Spinal cord (tissue), 10 donors: ENCODE results near the gene LGALS1. TPM values are rescaled to one million over a fixed set of nuclear protein-coding genes. Genes with fewer than 3 reads are reported as not detected.
"Not testable (repeated sequence)": the region's sequence is repeated elsewhere in the genome, so short reads cannot be mapped to it uniquely, and the experiment has no call there.

Experiments used
- DNase-seq, 6 donors: peaks; one replicate each; pipeline versions ENCODE4 v3.0.0 to v3.0.0-alpha.2; 2013 to 2015; ENCODE audit warnings: low spot score in 6 of 6, low read depth in 4 of 6
- H3K27ac ChIP-seq: one replicate; pipeline ENCODE4 v1.5.1; 2013; ENCODE audit warnings: low read depth, low read length, control low read depth
- H3K27me3 ChIP-seq: one replicate; pipeline ENCODE4 v1.6.1; 2013; ENCODE audit warnings: low read length; ENCODE audit not compliant: control insufficient read depth, insufficient read depth
- H3K36me3 ChIP-seq: one replicate; pipeline ENCODE4 v1.6.1; 2013; ENCODE audit warnings: low read length; ENCODE audit not compliant: control insufficient read depth, insufficient read depth
- H3K4me1 ChIP-seq: one replicate; pipeline ENCODE4 v1.6.1; 2013; ENCODE audit warnings: low read length; ENCODE audit not compliant: control insufficient read depth, insufficient read depth
- H3K4me3 ChIP-seq: one replicate; pipeline ENCODE4 v1.5.1; 2013; ENCODE audit warnings: low read depth, low read length, control low read depth
- H3K9me3 ChIP-seq: one replicate; pipeline ENCODE4 v1.6.1; 2013; ENCODE audit warnings: low read length; ENCODE audit not compliant: control insufficient read depth, insufficient read depth
- WGBS: methylation state at CpG from one replicate; pipeline ENCODE4 v1.1.5; 2013; ENCODE audit warnings: missing lambda C conversion rate; ENCODE audit not compliant: insufficient coverage; 5-methylcytosine and 5-hydroxymethylcytosine counted together
- polyA plus RNA-seq, 2 donors: library from polyadenylated mRNA; unstranded; fragments of 120-200 nt; gene quantifications; one replicate each; pipeline ENCODE4 v1.2.1, GENCODE V29; 2013; ENCODE audit not compliant: insufficient read length in 2 of 2
- total RNA-seq, 2 donors: library from RNA; depleted of rRNA in 1 of 2; stranded (reverse); fragments of 120-200 nt in 1 of 2; fragments of >200 nt in 1 of 2; gene quantifications; one replicate each; pipeline versions ENCODE4 v1.2.3 to v1.2.4, GENCODE V29; 2013 to 2014
- donor health status: healthy.

LGALS1 gene
- total and polyA plus RNA-seq, 4 donors = 373 to 1,031 (median 582) TPM

DNA sequence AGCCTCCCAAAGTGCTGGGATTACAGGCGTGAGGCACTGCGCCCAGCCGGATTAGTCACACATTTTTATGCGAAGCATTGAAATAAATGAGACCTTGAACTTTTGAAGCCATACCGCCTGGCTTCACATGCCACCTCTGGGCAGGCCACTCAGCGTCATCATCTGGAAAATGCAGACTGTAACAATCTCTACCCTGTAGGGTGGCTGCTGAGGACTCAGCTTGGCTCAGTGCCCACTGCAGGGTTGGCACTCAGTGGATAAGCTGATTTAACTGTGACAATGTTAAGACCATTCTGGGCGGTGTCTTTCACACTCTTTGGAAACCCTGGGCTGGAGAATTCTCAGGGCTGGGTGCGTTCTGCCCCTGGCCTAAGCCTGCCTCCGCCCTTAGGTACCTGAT is 27.5 kb upstream of the LGALS1 start:
- WGBS = 60% methylated on average over 9 of the region's 9 CpGs
- Histone ChIP-seq H3K4me3 (no peak overlapping the region), H3K27me3 (no peaks in the 10 kb centered on the region), H3K4me1 (peaks cover 7% of the 10 kb centered on the region), H3K36me3 (peaks cover 11% of the 10 kb centered on the region), H3K9me3 (no peaks in the 10 kb centered on the region), H3K27ac (no peak overlapping the region)
- DNase-seq = peak in 3 of 6 donors; percentile 20 to 56 (median 55)

DNA sequence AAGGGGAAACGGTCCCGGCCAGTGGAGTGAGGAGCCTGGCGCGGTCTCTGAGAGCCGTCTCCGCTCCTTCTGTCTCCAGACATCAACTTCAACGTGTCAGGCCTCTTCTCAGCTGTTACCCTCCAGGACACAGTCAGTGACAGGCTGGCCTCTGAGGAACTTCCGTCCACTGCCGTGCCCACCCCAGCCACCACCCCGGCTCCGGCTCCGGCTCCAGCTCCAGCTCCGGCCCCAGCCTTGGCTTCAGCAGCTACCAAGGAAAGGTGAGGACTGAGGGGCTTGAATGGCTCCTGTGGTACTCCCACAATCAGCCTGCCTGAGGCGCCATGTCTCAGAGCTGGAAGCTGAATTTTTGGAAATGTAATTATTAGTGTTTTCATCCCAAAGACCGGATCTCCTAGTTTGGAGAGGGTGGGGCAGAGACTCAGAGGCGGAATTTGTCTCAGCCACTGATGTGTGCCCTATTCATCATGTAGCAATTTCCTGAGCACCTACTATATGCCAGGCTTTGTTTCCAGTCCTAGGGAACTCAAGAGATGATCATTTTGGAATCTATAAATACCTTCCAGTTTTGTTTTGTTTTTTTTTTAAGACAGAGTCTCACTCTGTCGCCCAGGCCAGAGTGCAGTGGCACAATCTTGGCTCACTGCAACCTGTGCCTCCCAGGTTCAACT is 24.8 kb upstream of the LGALS1 start:
- H3K36me3 ChIP-seq = peaks cover 11% of the 10 kb centered on the region
- H3K4me3 ChIP-seq = no peak overlapping the region
- no peak for DNase-seq
- H3K27ac ChIP-seq = no peak overlapping the region
- 96% methylated on average over 16 of the region's 17 CpGs for WGBS
- peaks cover 7% of the 10 kb centered on the region for H3K4me1 ChIP-seq
- H3K27me3 ChIP-seq = no peaks in the 10 kb centered on the region
- no peaks in the 10 kb centered on the region for H3K9me3 ChIP-seq

GRCh38 chr22:37654563-37655251 is 20.7 kb upstream of the LGALS1 start:
- DNase-seq = no peak
- Histone ChIP-seq H3K36me3 (peaks cover 7% of the 10 kb centered on the region), H3K9me3 (no peaks in the 10 kb centered on the region), H3K27me3 (no peaks in the 10 kb centered on the region), H3K27ac (no peak overlapping the region), H3K4me3 (no peak overlapping the region), H3K4me1 (peaks cover 15% of the 10 kb centered on the region)
- WGBS = 84% methylated on average over 10 of the region's 14 CpGs

- WGBS = 100% methylated on average over 2 of the region's 17 CpGs
- Histone ChIP-seq H3K4me1 (peaks cover 20% of the 10 kb centered on the region), H3K27ac (no peak overlapping the region), H3K9me3 (no peaks in the 10 kb centered on the region), H3K4me3 (no peak overlapping the region), H3K36me3 (peaks cover 5% of the 10 kb centered on the region), H3K27me3 (no peaks in the 10 kb centered on the region)
- no peak for DNase-seq
Measured at GRCh38 chr22:37655252-37655563, 20.2 kb upstream of the LGALS1 start.

DNA sequence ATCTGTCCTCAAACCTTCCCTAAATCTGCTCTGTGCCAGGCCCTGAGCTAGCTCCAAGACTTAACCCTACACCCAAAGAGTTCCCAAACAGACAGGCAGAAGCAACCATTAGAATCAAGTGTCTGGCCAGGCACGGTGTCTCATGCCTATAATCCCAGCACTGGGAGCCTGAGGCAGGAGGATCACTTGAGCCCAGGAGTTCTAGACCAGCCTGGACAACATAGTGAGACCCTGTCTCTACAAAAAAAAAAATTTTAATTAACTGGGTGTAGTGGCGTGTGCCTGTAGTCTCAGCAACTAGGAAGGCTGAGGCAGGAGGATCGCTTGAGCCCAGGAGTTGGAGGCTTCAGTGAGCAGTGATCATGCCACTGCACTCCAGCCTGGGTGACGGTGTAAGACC is 18.9 kb upstream of the LGALS1 start:
- H3K4me1 ChIP-seq = peaks cover 34% of the 10 kb centered on the region
- not testable (repeated sequence) for H3K27me3 ChIP-seq, H3K4me3 ChIP-seq, H3K36me3 ChIP-seq, H3K27ac ChIP-seq, H3K9me3 ChIP-seq, DNase-seq
- WGBS = 95% methylated on average over 3 of the region's 4 CpGs

DNA sequence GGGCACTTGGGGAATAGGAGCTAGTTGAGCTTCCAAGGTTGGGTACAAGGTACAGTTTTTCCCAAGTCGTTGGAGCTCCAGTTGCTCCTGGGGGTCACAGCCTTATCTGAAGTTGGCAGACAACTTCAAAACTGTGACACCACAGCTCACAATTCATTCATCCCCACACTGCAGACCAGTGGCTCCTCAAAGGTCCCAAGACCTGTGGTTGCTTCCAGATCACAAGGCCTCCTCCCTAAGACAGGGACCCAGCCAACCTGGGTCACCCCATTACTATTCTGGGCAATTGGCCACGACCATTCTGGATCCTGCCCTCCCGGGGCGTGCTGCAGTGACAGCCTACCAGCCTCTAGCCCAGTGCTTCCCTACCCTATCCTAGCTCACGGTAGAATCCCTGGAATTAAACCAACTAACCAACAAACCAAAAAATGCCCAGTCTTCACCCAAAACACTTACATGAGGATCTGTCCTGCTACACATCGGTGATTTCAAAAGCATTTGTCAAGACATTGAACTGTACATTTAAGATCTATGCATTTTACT is 17.8 kb upstream of the LGALS1 start:
- 9% methylated on average over 5 of the region's 6 CpGs for WGBS
- Histone ChIP-seq H3K27ac (peak overlapping the region; percentile 96), H3K4me3 (peak overlapping the region; percentile 69), H3K4me1 (peaks cover 41% of the 10 kb centered on the region), H3K27me3 (no peaks in the 10 kb centered on the region), H3K36me3 (no peaks in the 10 kb centered on the region), H3K9me3 (no peaks in the 10 kb centered on the region)
- no peak for DNase-seq

DNA sequence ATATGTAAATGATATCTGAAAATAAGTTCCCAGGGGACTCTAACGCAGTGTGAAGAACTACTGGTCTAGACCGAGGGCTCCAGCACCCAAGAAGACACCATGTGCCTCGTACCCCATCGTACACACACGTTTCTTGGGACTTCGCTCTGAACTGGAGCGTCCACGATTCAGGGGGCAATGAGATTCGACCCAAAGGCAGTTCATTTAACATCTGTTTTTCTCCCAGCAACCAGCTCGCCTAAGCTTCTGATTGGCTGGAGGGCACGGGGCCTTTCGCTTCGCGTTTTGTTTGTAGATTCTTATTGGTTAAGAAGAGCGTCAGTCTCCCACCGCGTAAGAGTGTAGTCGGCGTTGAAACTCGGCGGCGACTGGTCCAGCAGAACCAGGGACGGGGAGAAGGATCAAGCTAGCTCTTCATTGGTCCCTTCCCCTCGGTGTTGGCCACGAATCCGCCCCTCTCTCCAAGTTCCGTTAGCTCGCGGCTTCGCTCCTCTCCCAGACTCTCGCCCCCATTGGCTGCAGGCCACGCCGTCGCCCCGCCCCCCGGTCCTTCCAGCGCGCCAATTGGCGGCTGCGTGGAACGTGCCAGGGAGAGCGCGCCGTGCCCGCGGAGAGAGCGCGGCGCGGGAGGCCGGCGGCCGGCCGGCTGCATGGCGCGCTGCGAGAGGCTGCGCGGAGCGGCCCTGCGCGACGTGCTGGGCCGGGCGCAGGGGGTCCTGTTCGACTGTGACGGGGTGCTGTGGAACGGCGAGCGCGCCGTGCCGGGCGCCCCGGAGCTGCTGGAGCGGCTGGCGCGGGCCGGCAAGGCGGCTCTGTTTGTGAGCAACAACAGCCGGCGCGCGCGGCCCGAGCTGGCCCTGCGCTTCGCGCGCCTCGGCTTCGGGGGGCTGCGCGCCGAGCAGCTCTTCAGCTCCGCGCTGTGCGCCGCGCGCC is 17.0 kb upstream of the LGALS1 start, which contains the start of gene PDXP:
PDXP (plus strand) TSS at position 591 of the 933 bp plus-strand sequence; CDS start at position 651, 60 bp downstream.
- under 1% methylated on average over 94 of the region's 101 CpGs for WGBS
- H3K4me1 ChIP-seq = peaks cover 44% of the 10 kb centered on the region

GRCh38 chr22:37659066-37659896 is 16.2 kb upstream of the LGALS1 start:
- Histone ChIP-seq H3K4me3 (peak overlapping the region; percentile 71), H3K4me1 (peaks cover 47% of the 10 kb centered on the region), H3K27me3 (no peaks in the 10 kb centered on the region), H3K27ac (peak overlapping the region; percentile 7), H3K9me3 (no peaks in the 10 kb centered on the region), H3K36me3 (no peaks in the 10 kb centered on the region)
- 2% methylated on average over 67 of the region's 68 CpGs for WGBS
- peak in 1 of 6 donors; percentile 47 for DNase-seq

More for the DNA sequence above, 17.0 kb upstream of the LGALS1 start, which contains the start of gene PDXP:
- H3K9me3 ChIP-seq = no peaks in the 10 kb centered on the region
- no peaks in the 10 kb centered on the region for H3K27me3 ChIP-seq
- H3K4me3 ChIP-seq = peak within 1 kb of the TSS; percentile 71
- peak within 1 kb of the TSS; percentile 96 for H3K27ac ChIP-seq
- peak; percentile 99 to 100 (median 99) for DNase-seq
- H3K36me3 ChIP-seq = no peaks in the 10 kb centered on the region
